HUES6 (cell line): ENCODE measurements around the gene RNF8.
"Not testable (repeated sequence)": the region's sequence is repeated elsewhere in the genome, so short reads cannot be mapped to it uniquely, and the experiment has no call there.

Experiments used
- H3K27ac ChIP-seq: 2 replicates; pipeline ENCODE4 v1.7.0; 2013; ENCODE audit warnings: low read depth, mild to moderate bottlenecking, low read length, inconsistent platforms
- H3K27me3 ChIP-seq: 2 replicates; pipeline ENCODE4 v1.6.1; 2013; ENCODE audit warnings: low read length; ENCODE audit not compliant: control insufficient read depth, insufficient read depth
- H3K36me3 ChIP-seq: 2 replicates; pipeline ENCODE4 v1.6.1; 2013; ENCODE audit warnings: low read length; ENCODE audit not compliant: control insufficient read depth, insufficient read depth
- H3K4me1 ChIP-seq: 2 replicates; pipeline ENCODE4 v1.6.1; 2013; ENCODE audit warnings: low read length; ENCODE audit not compliant: control insufficient read depth, insufficient read depth
- H3K4me3 ChIP-seq: 2 replicates; pipeline ENCODE4 v1.5.1; 2013; ENCODE audit warnings: low read depth, low read length
- H3K9ac ChIP-seq: one replicate; pipeline ENCODE4 v1.6.1; 2013; ENCODE audit warnings: mild to moderate bottlenecking, low read length
- H3K9me3 ChIP-seq: 2 replicates; pipeline ENCODE4 v1.6.1; 2013; ENCODE audit warnings: low read depth, low read length; ENCODE audit not compliant: control insufficient read depth, insufficient read depth

The RNF8 gene

DNA sequence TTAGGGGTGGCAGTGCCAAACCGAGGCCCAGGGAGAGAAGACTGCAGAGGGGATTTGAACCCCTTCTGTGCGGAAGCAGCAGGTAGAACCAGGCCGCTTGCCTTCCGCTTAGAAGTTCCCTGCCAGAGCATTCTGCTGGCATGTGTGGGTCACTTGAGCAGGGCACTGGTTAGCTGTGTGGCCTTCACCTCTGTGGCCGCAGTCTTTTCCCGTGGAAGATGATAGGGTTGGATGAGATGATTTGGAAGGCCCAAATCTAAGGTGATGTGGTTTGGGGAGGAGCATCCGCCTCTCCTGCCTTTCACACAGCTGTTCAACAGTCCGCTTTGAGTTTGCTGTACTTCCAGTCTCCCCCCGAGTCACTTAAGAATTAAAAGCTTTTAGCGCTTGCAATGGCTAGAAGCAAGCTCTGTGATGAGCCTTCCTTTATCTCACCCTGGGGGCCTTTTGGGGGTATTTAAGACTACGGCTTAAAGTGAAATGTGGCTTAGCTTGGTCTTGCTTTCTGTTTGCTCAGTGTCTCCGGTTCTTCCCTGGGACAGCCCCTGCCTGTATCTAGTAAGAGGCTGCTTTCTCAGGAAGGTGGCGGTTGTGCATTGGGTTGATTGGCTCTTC is 80.0 kb downstream of the RNF8 start:
- Histone ChIP-seq H3K4me1 (peaks cover 6% of the 10 kb centered on the region; the same call in 1 of the 2 replicates), H3K36me3 (peaks cover 25% of the 10 kb centered on the region), H3K9me3 (no peaks in the 10 kb centered on the region), H3K27me3 (no peaks in the 10 kb centered on the region), H3K27ac (peak overlapping the region; percentile 47; the same call in 1 of the 2 replicates), H3K4me3 (peak overlapping the region; percentile 75), H3K9ac (peak overlapping the region; percentile 75)

DNA sequence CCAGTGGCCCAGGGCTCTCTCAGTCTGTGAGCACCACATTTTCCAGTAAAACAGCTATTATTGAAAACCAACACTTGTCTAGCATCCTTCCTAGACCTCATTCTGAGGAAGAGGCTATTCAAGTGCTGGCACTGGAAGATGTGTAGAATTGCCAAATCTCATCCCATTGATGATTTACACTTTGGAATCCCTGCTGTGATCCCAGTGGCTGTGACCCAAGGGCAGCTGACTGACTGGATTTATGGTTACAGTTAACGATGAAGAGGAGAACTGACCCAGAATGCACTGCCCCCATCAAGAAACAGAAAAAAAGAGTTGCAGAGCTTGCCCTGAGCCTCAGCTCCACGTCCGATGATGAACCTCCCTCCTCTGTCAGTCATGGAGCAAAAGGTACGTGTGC is 81.6 kb downstream of the RNF8 start:
- no peaks in the 10 kb centered on the region for H3K9me3 ChIP-seq
- H3K4me1 ChIP-seq, result peaks cover 6% of the 10 kb centered on the region; the same call in 1 of the 2 replicates
- H3K36me3 ChIP-seq, result peaks cover 33% of the 10 kb centered on the region
- H3K27ac ChIP-seq, result no peak overlapping the region
- H3K4me3 ChIP-seq, result no peak overlapping the region
- no peak overlapping the region for H3K9ac ChIP-seq
- H3K27me3 ChIP-seq, result no peaks in the 10 kb centered on the region

DNA sequence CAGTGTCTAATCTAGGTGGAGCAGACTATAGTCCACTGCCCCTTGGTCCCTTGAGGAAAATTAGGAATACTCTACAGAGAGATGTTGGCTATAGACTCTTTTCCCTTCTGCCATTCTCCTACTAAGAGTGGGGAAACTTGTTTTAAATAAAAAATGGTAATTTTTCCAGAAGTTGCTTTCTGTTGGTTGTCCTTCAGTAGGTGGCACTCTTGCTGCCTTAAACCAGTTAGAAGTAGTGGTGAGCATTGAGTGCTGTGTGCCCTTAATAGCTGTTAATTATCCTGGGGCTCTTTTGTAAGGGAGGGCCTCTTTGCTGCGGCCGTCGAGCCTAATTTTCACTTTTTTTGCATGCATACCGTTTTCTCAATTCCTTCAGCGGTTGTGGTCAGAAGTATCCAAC is 82.0 kb downstream of the RNF8 start:
- peaks cover 33% of the 10 kb centered on the region for H3K36me3 ChIP-seq
- no peaks in the 10 kb centered on the region for H3K27me3 ChIP-seq
- no peaks in the 10 kb centered on the region for H3K9me3 ChIP-seq
- no peak overlapping the region for H3K27ac ChIP-seq
- H3K4me3 ChIP-seq, result no peak overlapping the region
- H3K4me1 ChIP-seq, result peaks cover 6% of the 10 kb centered on the region; the same call in 1 of the 2 replicates
- no peak overlapping the region for H3K9ac ChIP-seq

DNA sequence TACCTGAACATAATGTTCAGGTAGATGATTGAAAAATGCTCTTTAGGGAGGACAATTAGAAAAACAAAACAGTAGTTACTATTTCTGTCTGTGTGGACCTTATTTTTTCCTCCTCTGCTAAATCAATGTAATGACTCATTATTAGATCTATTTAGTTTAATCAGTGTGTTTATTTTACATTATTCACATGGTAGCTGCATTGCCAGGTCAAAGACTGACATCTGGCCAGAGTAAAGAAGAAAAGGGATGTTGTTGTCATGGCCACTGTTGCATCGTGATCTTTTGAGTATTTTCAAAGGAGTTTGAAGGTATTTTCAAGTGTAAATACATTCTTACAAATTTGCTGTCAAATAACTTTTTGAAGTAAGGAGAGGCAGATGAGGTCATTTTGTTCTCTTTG is 85.1 kb downstream of the RNF8 start:
- peaks cover 3% of the 10 kb centered on the region; the same call in 1 of the 2 replicates for H3K4me1 ChIP-seq
- no peaks in the 10 kb centered on the region for H3K9me3 ChIP-seq
- H3K27me3 ChIP-seq, result no peaks in the 10 kb centered on the region
- no peak overlapping the region for H3K4me3 ChIP-seq
- H3K9ac ChIP-seq, result no peak overlapping the region
- H3K27ac ChIP-seq, result no peak overlapping the region
- H3K36me3 ChIP-seq, result peaks cover 47% of the 10 kb centered on the region

DNA sequence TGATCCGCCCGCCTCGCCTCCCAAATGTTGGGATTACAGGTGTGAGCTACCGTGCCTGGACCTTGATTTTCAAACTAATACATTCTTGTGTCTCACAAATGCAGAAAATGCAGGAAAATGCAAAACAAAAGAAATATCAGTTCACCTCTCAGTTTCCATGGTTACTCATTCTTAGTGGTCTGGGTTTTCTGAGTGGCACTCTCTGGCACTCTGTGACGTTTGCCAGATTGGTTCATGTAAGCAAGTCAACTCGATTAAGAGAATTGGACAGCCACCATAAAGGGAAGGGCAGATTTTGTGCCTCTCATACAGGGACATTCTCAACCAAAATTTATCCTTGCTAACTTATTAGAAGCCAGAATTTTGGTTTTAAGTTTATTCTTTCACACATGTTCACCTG is 87.9 kb downstream of the RNF8 start:
- H3K36me3 ChIP-seq, result peaks cover 56% of the 10 kb centered on the region
- no peak overlapping the region for H3K9ac ChIP-seq
- H3K4me3 ChIP-seq, result no peak overlapping the region
- H3K9me3 ChIP-seq, result no peaks in the 10 kb centered on the region
- H3K27ac ChIP-seq, result no peak overlapping the region
- no peaks in the 10 kb centered on the region for H3K27me3 ChIP-seq
- no peaks in the 10 kb centered on the region for H3K4me1 ChIP-seq

DNA sequence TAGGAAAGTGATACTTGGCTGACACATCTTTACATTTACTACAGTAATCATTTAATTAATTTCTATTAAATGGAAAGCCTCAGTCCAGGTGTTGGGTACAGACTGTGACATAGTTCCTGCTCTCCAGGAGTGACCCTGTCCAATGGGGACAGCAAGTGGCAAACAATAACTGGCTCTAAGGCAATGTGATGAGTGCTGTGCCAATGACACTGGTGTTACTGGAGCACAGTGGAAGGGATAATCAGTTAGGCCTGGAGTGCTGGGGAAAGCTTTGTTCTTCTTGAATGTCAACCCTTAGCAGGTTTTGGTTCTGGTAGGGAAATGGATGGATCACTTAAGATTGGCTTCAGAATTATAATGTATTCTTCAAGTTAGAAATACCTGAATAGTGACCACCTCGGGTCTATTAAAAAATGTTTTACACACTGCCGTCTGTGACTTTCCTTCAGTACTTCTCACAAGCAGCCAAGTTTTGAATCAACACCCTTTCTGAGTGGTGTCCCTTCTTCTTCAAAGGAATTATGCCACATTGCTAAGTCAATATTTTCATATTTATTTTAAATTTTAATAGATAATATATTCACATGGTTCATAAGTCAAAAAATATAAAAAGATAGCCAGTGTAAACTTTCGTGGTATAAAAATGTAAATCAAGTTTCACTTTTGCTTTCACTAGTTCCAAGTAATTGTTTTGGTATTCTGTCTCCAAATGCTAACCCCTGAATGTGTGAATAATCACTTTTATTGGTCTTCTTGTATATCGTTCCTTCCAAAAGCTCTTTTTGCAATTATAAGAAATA is 88.8 kb downstream of the RNF8 start:
- Histone ChIP-seq H3K27ac (no peak overlapping the region), H3K9ac (no peak overlapping the region), H3K27me3 (no peaks in the 10 kb centered on the region), H3K36me3 (peaks cover 60% of the 10 kb centered on the region), H3K9me3 (no peaks in the 10 kb centered on the region), H3K4me3 (no peak overlapping the region), H3K4me1 (no peaks in the 10 kb centered on the region)

DNA sequence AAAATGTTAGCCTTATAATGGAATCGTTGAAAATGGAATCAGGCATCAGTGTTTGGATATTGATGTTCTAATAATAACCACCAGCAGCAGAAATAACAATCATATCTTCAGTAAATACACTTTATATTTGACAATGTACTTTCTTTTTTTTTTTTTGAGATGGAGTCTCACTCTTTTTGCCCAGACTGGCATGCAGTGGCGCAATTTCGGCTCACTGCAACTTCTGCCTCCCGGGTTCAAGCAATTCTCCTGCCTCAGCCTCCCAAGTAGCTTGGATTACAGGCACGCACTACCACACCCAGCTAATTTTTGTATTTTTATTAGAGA is 89.4 kb downstream of the RNF8 start:
- peaks cover 57% of the 10 kb centered on the region for H3K36me3 ChIP-seq
- H3K27ac ChIP-seq, H3K4me3 ChIP-seq, H3K4me1 ChIP-seq, H3K9me3 ChIP-seq, H3K27me3 ChIP-seq, H3K9ac ChIP-seq: not testable (repeated sequence)
